Tibial artery (tissue), 4 donors: ENCODE results near the gene GABRG3.

Experiments
- DNase-seq, 2 donors: peaks; one replicate each; pipeline ENCODE4 v3.0.0-alpha.2; 2019
- H3K27ac ChIP-seq, 2 donors: fragments of 200-600 bp; sonication (generic) in 1 of 2; 1 replicate in 1 of 2; 2 replicates in 1 of 2; pipeline ENCODE4 v1.5.1; 2018 to 2019; ENCODE audit warnings: mild to moderate bottlenecking in 1 of 2
- H3K27me3 ChIP-seq, 2 donors: fragments of 200-600 bp; sonication (generic) in 1 of 2; one replicate each; pipeline versions ENCODE4 v1.5.1 to v1.6.0; 2016 to 2019
- H3K36me3 ChIP-seq, 3 donors: fragments of 200-600 bp; sonication (generic) in 2 of 3; one replicate each; pipeline ENCODE4 v1.5.1; 2016 to 2019; ENCODE audit warnings: mild to moderate bottlenecking in 2 of 3
- H3K4me1 ChIP-seq, 4 donors: fragments of 200-600 bp; sonication (generic) in 2 of 4; 1 replicate in 3 of 4; 2 replicates in 1 of 4; pipeline ENCODE4 v1.5.1; 2016 to 2019
- H3K4me3 ChIP-seq, 2 donors: fragments of 200-600 bp; sonication (generic) in 1 of 2; 1 replicate in 1 of 2; 2 replicates in 1 of 2; pipeline ENCODE4 v1.5.1; 2018 to 2019; ENCODE audit warnings: mild to moderate bottlenecking in 2 of 2
- H3K9me3 ChIP-seq, 3 donors: fragments of 200-600 bp; sonication (generic) in 1 of 3; one replicate each; pipeline ENCODE4 v1.5.1; 2016 to 2019
- intact Hi-C: fragments of 100-400 bp; cut with DNase I; formaldehyde crosslinking; loops from one replicate; pipeline ENCODE4 v1.15.0; 2023; ENCODE audit warnings: low total_unique reads
- TF ChIP-seq, protein P1 (sequence below), 2 experiments: fragments of 200-600 bp in 1 of 2; fragments of 450-650 bp in 1 of 2; IDR thresholded peaks; one replicate each; pipeline ENCODE4 v1.5.1; 2017 to 2019; ENCODE audit warnings: antibody characterized with exemption in 2 of 2, mild to moderate bottlenecking in 1 of 2, moderate library complexity in 1 of 2

The GABRG3 gene

DNA sequence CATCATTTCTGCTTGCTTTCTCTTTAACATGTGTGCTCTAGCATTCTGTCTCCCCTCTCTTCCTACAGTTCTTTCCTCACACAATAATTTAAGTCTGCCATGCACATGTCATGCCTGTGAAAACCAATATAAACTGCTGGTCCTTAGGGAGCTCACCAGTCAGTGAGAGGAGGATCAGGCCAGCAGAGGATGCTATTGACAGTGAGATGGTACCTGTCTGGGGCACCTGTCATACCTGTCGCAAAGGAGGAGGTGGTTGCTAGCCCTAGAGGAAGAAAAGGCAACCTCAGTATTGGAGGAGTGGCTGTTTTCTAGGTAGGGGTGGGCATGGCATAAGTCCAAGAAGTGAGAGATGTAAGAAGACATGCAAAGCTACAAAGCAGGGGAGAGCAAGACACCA is 194.6 kb downstream of the GABRG3 start:
- no peaks in the 10 kb centered on the region for H3K4me1 ChIP-seq
- H3K27me3 ChIP-seq = no peaks in the 10 kb centered on the region
- intact Hi-C loops = no loop called here
- H3K27ac ChIP-seq = no peak overlapping the region
- DNase-seq = no peak
- H3K36me3 ChIP-seq = no peaks in the 10 kb centered on the region
- H3K4me3 ChIP-seq = no peak overlapping the region
- TF ChIP-seq, protein P1, sequence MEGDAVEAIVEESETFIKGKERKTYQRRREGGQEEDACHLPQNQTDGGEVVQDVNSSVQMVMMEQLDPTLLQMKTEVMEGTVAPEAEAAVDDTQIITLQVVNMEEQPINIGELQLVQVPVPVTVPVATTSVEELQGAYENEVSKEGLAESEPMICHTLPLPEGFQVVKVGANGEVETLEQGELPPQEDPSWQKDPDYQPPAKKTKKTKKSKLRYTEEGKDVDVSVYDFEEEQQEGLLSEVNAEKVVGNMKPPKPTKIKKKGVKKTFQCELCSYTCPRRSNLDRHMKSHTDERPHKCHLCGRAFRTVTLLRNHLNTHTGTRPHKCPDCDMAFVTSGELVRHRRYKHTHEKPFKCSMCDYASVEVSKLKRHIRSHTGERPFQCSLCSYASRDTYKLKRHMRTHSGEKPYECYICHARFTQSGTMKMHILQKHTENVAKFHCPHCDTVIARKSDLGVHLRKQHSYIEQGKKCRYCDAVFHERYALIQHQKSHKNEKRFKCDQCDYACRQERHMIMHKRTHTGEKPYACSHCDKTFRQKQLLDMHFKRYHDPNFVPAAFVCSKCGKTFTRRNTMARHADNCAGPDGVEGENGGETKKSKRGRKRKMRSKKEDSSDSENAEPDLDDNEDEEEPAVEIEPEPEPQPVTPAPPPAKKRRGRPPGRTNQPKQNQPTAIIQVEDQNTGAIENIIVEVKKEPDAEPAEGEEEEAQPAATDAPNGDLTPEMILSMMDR (IDR thresholded peaks at IDR 0.05) = no peak
- no peaks in the 10 kb centered on the region for H3K9me3 ChIP-seq

DNA sequence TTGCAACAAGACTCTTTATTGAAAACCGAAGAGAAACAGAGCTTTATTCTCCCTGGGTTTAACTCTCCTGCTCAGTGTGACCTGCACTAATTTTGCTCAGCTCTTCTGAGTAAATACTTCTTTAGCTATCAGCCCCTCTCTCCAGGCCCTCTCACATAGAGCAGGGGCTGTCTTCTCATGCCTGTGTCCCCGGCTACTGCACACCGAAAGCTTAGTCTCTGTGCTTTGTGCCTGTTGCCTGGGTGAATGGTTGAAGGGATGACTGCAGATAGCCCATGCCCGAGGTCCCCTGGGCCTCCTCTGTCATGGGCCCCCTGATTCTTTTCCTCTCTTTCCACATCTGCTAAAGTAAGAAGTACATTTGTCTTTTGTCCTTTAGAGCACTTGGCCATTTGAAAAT is 195.9 kb downstream of the GABRG3 start:
- H3K4me3 ChIP-seq = no peak overlapping the region
- no peak overlapping the region for H3K27ac ChIP-seq
- intact Hi-C loops = no loop called here
- no peaks in the 10 kb centered on the region for H3K4me1 ChIP-seq
- TF ChIP-seq, protein P1 (IDR thresholded peaks at IDR 0.05) = no peak
- H3K36me3 ChIP-seq = no peaks in the 10 kb centered on the region
- no peak for DNase-seq
- H3K27me3 ChIP-seq = no peaks in the 10 kb centered on the region
- no peaks in the 10 kb centered on the region for H3K9me3 ChIP-seq

DNA sequence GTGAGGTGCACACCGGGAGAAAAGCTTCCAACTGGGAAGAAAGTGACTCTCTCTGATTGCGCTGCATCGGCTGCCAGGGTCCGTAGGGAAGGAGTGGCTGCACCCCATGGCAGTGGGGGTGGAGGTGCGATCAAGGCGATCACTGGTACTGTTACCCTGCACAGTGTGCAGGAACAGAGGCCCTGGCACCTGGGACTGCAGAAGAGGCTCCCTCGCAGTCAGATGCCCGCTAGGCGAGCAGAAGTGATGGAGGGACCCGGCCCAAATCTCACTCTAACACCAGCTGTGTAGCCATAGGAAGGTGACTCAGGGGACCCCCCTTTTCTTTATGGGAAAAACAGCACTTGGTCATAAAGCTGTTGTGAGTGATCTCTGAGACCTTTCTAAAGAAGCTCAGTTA is 196.8 kb downstream of the GABRG3 start:
- H3K4me3 ChIP-seq = no peak overlapping the region
- no peak for DNase-seq
- H3K27me3 ChIP-seq = no peaks in the 10 kb centered on the region
- H3K9me3 ChIP-seq = no peaks in the 10 kb centered on the region
- intact Hi-C loops = no loop called here
- no peak overlapping the region for H3K27ac ChIP-seq
- TF ChIP-seq, protein P1 (IDR thresholded peaks at IDR 0.05) = no peak
- H3K4me1 ChIP-seq = no peaks in the 10 kb centered on the region
- H3K36me3 ChIP-seq = no peaks in the 10 kb centered on the region

DNA sequence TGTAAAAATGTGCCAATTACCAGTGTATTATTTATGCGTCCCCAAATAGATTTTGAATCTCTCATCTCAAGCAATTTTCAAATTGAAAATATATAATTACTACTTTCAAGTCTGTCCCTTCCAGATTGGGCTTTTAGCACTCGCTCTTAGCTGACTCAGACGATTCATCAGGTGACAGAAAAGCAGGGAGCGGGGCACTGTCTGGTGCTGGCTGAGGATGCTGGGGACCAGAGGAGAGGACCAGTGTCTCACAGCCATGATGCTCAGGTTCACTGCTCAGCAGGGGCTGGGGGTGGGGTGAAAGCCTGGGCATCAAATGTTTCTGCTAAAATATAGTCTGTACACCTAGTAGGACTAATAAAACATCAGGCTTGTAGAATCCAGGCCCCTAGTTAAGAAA is 199.9 kb downstream of the GABRG3 start:
- intact Hi-C loops = no loop called here
- DNase-seq = no peak
- H3K27me3 ChIP-seq = no peaks in the 10 kb centered on the region
- H3K4me1 ChIP-seq = no peaks in the 10 kb centered on the region
- TF ChIP-seq, protein P1 (IDR thresholded peaks at IDR 0.05) = no peak
- no peak overlapping the region for H3K4me3 ChIP-seq
- H3K27ac ChIP-seq = no peak overlapping the region
- no peaks in the 10 kb centered on the region for H3K36me3 ChIP-seq
- H3K9me3 ChIP-seq = peaks cover 0 to 4% (median 0%) of the 10 kb centered on the region in 3 donors

DNA sequence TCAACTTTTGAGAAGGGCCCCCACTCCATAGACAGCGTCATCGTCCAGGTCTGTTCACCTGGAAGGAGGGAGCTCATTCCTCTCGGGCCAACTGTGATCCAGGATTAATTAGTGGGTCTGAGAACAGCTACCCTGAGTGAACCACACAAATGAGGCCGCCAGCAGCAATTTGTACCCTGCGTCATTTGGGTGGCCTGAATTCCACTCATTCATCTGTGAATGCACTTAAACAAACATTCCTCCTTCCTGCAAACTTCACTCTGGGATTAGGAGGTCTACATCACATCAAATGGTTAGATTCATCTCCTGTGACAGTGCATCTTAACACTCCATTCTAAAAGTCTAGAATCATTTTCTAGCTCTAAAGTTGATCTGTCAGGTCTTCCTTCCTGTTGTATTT is 201.8 kb downstream of the GABRG3 start:
- intact Hi-C loops = no loop called here
- Histone ChIP-seq H3K4me1 (no peaks in the 10 kb centered on the region), H3K27ac (no peak overlapping the region), H3K9me3 (peaks cover 0 to 19% (median 14%) of the 10 kb centered on the region in 3 donors), H3K36me3 (no peaks in the 10 kb centered on the region), H3K4me3 (no peak overlapping the region), H3K27me3 (no peaks in the 10 kb centered on the region)
- TF ChIP-seq, protein P1 (IDR thresholded peaks at IDR 0.05) = no peak
- DNase-seq = no peak

DNA sequence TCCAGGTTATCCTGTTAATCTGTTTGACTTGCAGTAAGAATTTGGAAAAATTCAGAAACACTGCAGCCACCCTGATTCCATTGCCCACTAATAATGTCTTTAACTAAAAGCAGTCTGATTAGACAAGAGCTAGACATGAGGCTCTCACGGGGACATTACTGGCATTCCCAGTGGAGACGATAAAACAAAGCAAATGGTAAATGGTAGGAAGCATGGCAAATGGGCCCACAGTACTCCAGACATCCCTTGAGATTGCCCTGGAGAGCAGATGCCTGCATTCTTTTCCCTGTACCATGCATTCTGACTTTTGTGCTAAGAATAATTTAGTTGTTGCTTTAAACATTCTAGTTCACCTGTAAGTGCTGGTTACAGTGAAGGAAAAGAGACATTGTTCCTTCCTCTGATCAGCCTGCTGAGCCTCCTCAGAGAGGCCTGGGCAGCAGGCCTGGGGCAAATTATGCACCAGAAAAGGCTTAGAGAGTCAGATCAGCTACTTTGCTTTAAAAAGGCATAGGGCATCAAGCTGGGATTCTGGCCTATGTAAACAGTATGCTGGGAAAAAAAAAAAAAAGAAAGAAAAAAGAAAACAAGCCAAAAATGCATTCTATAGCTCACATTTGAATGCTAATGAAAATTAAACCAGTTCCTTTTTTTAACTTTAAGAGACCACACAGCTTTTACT is 204.6 kb downstream of the GABRG3 start:
- H3K27ac ChIP-seq = no peak overlapping the region
- intact Hi-C loops = no loop called here
- no peaks in the 10 kb centered on the region for H3K4me1 ChIP-seq
- H3K36me3 ChIP-seq = no peaks in the 10 kb centered on the region
- DNase-seq = no peak
- no peaks in the 10 kb centered on the region for H3K27me3 ChIP-seq
- H3K9me3 ChIP-seq = peaks cover 0 to 19% (median 14%) of the 10 kb centered on the region in 3 donors
- no peak overlapping the region for H3K4me3 ChIP-seq
- TF ChIP-seq, protein P1 (IDR thresholded peaks at IDR 0.05) = no peak
